ENCODE measurements around the gene RAB9B.

GRCh38 chrX:103791228-103791627, 40.8 kb downstream of the RAB9B start:
- TF ChIP-seq CTCF (IDR thresholded peaks at IDR 0.05; ENCODE audit: low read depth, low read length, poor library complexity, severe bottlenecking), result no peak
- no peak for TF ChIP-seq EZH2phosphoT487 (IDR thresholded peaks at IDR 0.05; ENCODE audit: borderline replicate concordance, low read length)

Measured in DOHH2 (cell line).